H9 (cell line): ENCODE results near the gene WDPCP. TPM values are rescaled to one million over a fixed set of nuclear protein-coding genes. Genes with fewer than 3 reads are reported as not detected.

Experiments
- DNase-seq: peaks from one replicate; pipeline ENCODE4 v3.0.0-alpha.2; 2017
- H2AFZ ChIP-seq: one replicate; pipeline ENCODE4 v1.6.1; 2013; ENCODE audit warnings: mild to moderate bottlenecking, low read length, control low read depth, moderate library complexity
- H2AK5ac ChIP-seq: 2 replicates; pipeline ENCODE4 v1.6.1; 2013; ENCODE audit warnings: low read length, control low read depth, mixed read lengths; ENCODE audit not compliant: insufficient read length
- H2BK120ac ChIP-seq: one replicate; pipeline ENCODE4 v1.6.1; 2013; ENCODE audit warnings: low read depth, mild to moderate bottlenecking, low read length, control low read depth, inconsistent platforms; ENCODE audit not compliant: poor library complexity, severe bottlenecking
- H2BK12ac ChIP-seq: 2 replicates; pipeline ENCODE4 v1.6.1; 2013; ENCODE audit warnings: low read length, control low read depth, mixed read lengths, low read depth; ENCODE audit not compliant: insufficient read length
- H2BK15ac ChIP-seq: 2 replicates; pipeline ENCODE4 v1.6.1; 2013; ENCODE audit warnings: low read depth, low read length, control low read depth
- H2BK20ac ChIP-seq: one replicate; pipeline ENCODE4 v1.6.1; 2013; ENCODE audit warnings: low read depth, mild to moderate bottlenecking, low read length, control low read depth, inconsistent platforms; ENCODE audit not compliant: poor library complexity, severe bottlenecking
- H2BK5ac ChIP-seq: 2 replicates; pipeline ENCODE4 v1.6.1; 2013; ENCODE audit warnings: low read length, control low read depth, mixed read lengths; ENCODE audit not compliant: insufficient read length
- H3K14ac ChIP-seq: 2 replicates; pipeline ENCODE4 v1.6.1; 2013; ENCODE audit warnings: low read length, control low read depth; ENCODE audit not compliant: insufficient read depth
- H3K18ac ChIP-seq: 2 replicates; pipeline ENCODE4 v1.6.1; 2013; ENCODE audit warnings: low read depth, mild to moderate bottlenecking, mixed read lengths, low read length, control low read depth; ENCODE audit not compliant: insufficient read length
- H3K23ac ChIP-seq: 2 replicates; pipeline ENCODE4 v1.6.1; 2013; ENCODE audit warnings: low read length, control low read depth, mixed read lengths, low read depth; ENCODE audit not compliant: insufficient read length
- H3K23me2 ChIP-seq: 2 replicates; pipeline ENCODE4 v1.6.1; 2013; ENCODE audit warnings: low read depth, mild to moderate bottlenecking, mixed read lengths, low read length, control low read depth; ENCODE audit not compliant: insufficient read length, poor library complexity, severe bottlenecking
- H3K27ac ChIP-seq: 2 replicates; pipeline ENCODE4 v1.5.1; 2013; ENCODE audit warnings: low read length, control low read depth, mixed read lengths, low read depth; ENCODE audit not compliant: insufficient read length
- H3K27me3 ChIP-seq: 2 replicates; pipeline ENCODE4 v1.6.1; 2013; ENCODE audit warnings: low read length, control low read depth, inconsistent platforms; ENCODE audit not compliant: insufficient read depth
- H3K4ac ChIP-seq: 2 replicates; pipeline ENCODE4 v1.6.1; 2013; ENCODE audit warnings: low read depth, mild to moderate bottlenecking, control low read depth, inconsistent platforms, low read length, moderate library complexity
- H3K4me1 ChIP-seq: 2 replicates; pipeline ENCODE4 v1.6.1; 2013; ENCODE audit warnings: low read length, control low read depth, inconsistent platforms; ENCODE audit not compliant: insufficient read depth
- H3K4me2 ChIP-seq: 2 replicates; pipeline ENCODE4 v1.6.1; 2013; ENCODE audit warnings: low read length, control low read depth, mixed read lengths; ENCODE audit not compliant: insufficient read length, insufficient read depth
- H3K56ac ChIP-seq: 2 replicates; pipeline ENCODE4 v1.6.1; 2013; ENCODE audit warnings: low read depth, mild to moderate bottlenecking, mixed read lengths, low read length, control low read depth; ENCODE audit not compliant: insufficient read length
- H3K79me1 ChIP-seq: 2 replicates; pipeline ENCODE4 v1.6.1; 2013; ENCODE audit warnings: low read depth, mild to moderate bottlenecking, moderate library complexity, low read length, control low read depth, inconsistent platforms; ENCODE audit not compliant: insufficient read depth, poor library complexity, severe bottlenecking
- H3K79me2 ChIP-seq: 2 replicates; pipeline ENCODE4 v1.6.1; 2013; ENCODE audit warnings: low read length, control low read depth, inconsistent platforms; ENCODE audit not compliant: insufficient read depth
- H3K9ac ChIP-seq: 2 replicates; pipeline ENCODE4 v1.6.1; 2013; ENCODE audit warnings: low read length, control low read depth, mixed read lengths; ENCODE audit not compliant: insufficient read length; ENCODE audit errors: extremely low read depth
- H3K9me3 ChIP-seq: one replicate; pipeline ENCODE4 v1.6.1; 2013; ENCODE audit warnings: low read depth, low read length, inconsistent platforms; ENCODE audit not compliant: control insufficient read depth
- H3T11ph ChIP-seq: one replicate; pipeline ENCODE4 v1.6.1; 2013; ENCODE audit warnings: mild to moderate bottlenecking, low read length, control low read depth, inconsistent platforms
- H4K20me1 ChIP-seq: one replicate; pipeline ENCODE4 v1.6.1; 2013; ENCODE audit not compliant: control insufficient read depth, insufficient read length, insufficient read depth
- H4K5ac ChIP-seq: 2 replicates; pipeline ENCODE4 v1.6.1; 2013; ENCODE audit warnings: low read depth, mild to moderate bottlenecking, mixed read lengths, low read length, control low read depth; ENCODE audit not compliant: insufficient read length
- H4K8ac ChIP-seq: replicated peaks from 2 replicates; pipeline ENCODE4 v1.6.1; 2013; ENCODE audit warnings: low read length, control low read depth, mixed read lengths, low read depth; ENCODE audit not compliant: insufficient read length
- H4K91ac ChIP-seq: 2 replicates; pipeline ENCODE4 v1.6.1; 2013; ENCODE audit warnings: low read depth, mild to moderate bottlenecking, moderate library complexity, mixed read lengths, low read length, control low read depth; ENCODE audit not compliant: insufficient read length
- H3K27ac Mint-ChIP-seq, 3 experiments: 2 replicates in 2 of 3; 3 replicates in 1 of 3; pipeline ENCODE4 v1.8.0; 2020 to 2021; ENCODE audit warnings: mixed read lengths in 3 of 3, mild to moderate bottlenecking in 1 of 3, moderate library complexity in 1 of 3
- H3K27me3 Mint-ChIP-seq: 2 replicates; pipeline ENCODE4 v1.8.0; 2021; ENCODE audit warnings: low read depth, mild to moderate bottlenecking, moderate library complexity, mixed read lengths
- H3K36me3 Mint-ChIP-seq, 3 experiments: 2 replicates in 2 of 3; 3 replicates in 1 of 3; pipeline ENCODE4 v1.8.0; 2020 to 2021; ENCODE audit warnings: low read depth in 3 of 3, mixed read lengths in 3 of 3; ENCODE audit not compliant: insufficient read depth in 1 of 3
- H3K4me1 Mint-ChIP-seq, 2 experiments: 2 replicates each; pipeline ENCODE4 v1.8.0; 2020; ENCODE audit warnings: mixed read lengths in 2 of 2
- H3K4me3 Mint-ChIP-seq, 2 experiments: 2 replicates in 1 of 2; 3 replicates in 1 of 2; pipeline ENCODE4 v1.8.0; 2020 to 2021; ENCODE audit warnings: mild to moderate bottlenecking in 2 of 2, mixed read lengths in 2 of 2, moderate library complexity in 1 of 2
- H3K9me3 Mint-ChIP-seq, 2 experiments: 2 replicates in 1 of 2; 3 replicates in 1 of 2; pipeline ENCODE4 v1.8.0; 2020; ENCODE audit warnings: mild to moderate bottlenecking in 2 of 2, mixed read lengths in 2 of 2, moderate library complexity in 1 of 2
- CTCF ChIP-seq: fragments of 200-600 bp; sonication (generic); conservative IDR thresholded peaks from 3 replicates; pipeline ENCODE4 v1.8.0; 2021; ENCODE audit warnings: antibody characterized with exemption, mild to moderate bottlenecking
- WGBS: extraction: QIAGEN DNeasy Blood & Tissue Kit; methylation state at CpG from one replicate; pipeline ENCODE4 v1.1.7; 2013; ENCODE audit warnings: missing lambda C conversion rate, low lambda C conversion rate, mixed read lengths; ENCODE audit not compliant: insufficient read length; ENCODE audit errors: extremely low coverage; 5-methylcytosine and 5-hydroxymethylcytosine counted together
- total RNA-seq: library from RNA; stranded (reverse); gene quantifications from 2 replicates; pipeline ENCODE4 v1.2.1, GENCODE V29; 2021

WDPCP gene
- total RNA-seq, 1 experiment from 2014 or later: 22.4 TPM

- Histone ChIP-seq H2AFZ (no peak overlapping the region), H3K4me1 (peaks cover 6% of the 10 kb centered on the region; the same call in 1 of the 2 replicates), H4K20me1 (no peaks in the 10 kb centered on the region), H2AK5ac (no peak overlapping the region), H3K27ac (no peak overlapping the region), H2BK12ac (no peak overlapping the region), H3K14ac (no peak overlapping the region), H4K5ac (no peak overlapping the region), H3K9me3 (no peaks in the 10 kb centered on the region), H3K79me1 (no peaks in the 10 kb centered on the region), H3K23ac (no peak overlapping the region), H3K4ac (no peak overlapping the region), H3K23me2 (no peaks in the 10 kb centered on the region), H2BK15ac (no peak overlapping the region), H3K56ac (no peak overlapping the region), H2BK120ac (no peak overlapping the region), H3K79me2 (no peaks in the 10 kb centered on the region), H4K8ac (no peak overlapping the region), H3K4me2 (no peak overlapping the region), H3K9ac (no peak overlapping the region), H4K91ac (no peak overlapping the region), H2BK5ac (no peak overlapping the region), H2BK20ac (no peak overlapping the region), H3T11ph (no peak overlapping the region), H3K27me3 (no peaks in the 10 kb centered on the region), H3K18ac (no peak overlapping the region)
- no peak for DNase-seq
- no peaks in the 10 kb centered on the region for H3K27me3 Mint-ChIP-seq
- H3K36me3 Mint-ChIP-seq: no peaks in the 10 kb centered on the region
- no peak for TF ChIP-seq CTCF
- H3K4me3 Mint-ChIP-seq: no peak overlapping the region
- H3K4me1 Mint-ChIP-seq: peaks cover 6 to 7% of the 10 kb centered on the region in 2 experiments; a peak in 3 of 4 replicates
- WGBS: no CpG with 5 or more reads among the region's 1 CpG
- H3K27ac Mint-ChIP-seq: no peak overlapping the region
- H3K9me3 Mint-ChIP-seq: no peaks in the 10 kb centered on the region
Observed at GRCh38 chr2:63242747-63243146, 345.5 kb downstream of the WDPCP start.
